Stimulated activated CD4-positive, alpha-beta T cell treated with anti-CD3 and anti-CD28 coated beads, TNF-alpha, amount 100 ng/mL, for 24 hours (primary cell): ENCODE measurements around the gene SAMM50.

Experiments
- DNase-seq, 3 experiments: peaks; one replicate each; pipeline ENCODE4 v3.0.0-alpha.2; 2020; ENCODE audit warnings: low read depth in 3 of 3

Gene SAMM50

DNA sequence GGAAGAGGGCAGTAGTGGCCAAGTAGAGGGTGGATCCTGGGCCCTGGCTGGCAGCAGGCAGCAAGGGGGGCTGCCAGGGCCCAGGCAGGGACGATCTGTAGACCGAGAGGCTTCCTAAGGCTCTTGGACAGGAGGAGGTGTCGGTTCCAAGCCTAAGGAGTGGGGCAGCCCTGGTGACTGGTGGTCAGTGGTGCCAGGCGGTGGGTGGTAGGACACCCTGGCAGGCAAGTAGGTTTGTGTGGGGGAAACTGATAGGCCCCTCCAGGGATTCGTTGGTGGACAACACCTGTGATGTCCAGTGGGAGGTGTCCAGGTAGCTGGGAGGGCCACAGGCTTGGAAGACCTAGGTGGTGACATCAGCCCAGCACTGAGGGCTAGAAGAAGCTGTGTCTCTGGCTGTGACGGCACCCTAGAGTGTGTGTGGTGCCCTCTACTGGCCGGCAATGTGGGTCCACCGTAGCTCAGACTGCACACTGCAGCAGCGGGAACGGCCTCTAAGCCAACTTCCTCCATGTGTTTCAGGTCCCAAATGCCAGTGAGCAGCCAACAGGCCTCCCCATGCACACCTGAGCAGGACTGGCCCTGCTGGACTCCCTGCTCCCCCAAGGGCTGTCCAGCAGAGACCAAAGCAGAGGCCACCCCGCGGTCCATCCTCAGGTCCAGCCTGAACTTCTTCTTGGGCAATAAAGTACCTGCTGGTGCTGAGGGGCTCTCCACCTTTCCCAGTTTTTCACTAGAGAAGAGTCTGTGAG is 9.4 kb upstream of the SAMM50 start:
- DNase-seq = peak; percentile 43 to 70 (median 46)

DNA sequence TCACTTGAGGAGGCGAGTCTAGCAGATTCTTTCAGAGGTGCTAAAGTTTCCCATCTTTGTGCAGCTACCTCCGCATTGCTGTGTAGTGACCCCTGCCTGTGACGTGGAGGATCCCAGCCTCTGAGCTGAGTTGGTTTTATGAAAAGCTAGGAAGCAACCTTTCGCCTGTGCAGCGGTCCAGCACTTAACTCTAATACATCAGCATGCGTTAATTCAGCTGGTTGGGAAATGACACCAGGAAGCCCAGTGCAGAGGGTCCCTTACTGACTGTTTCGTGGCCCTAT is 8.9 kb upstream of the SAMM50 start:
- no peak for DNase-seq

- no peak for DNase-seq
These were observed 6.3 kb upstream of the SAMM50 start for GRCh38 chr22:43948836-43949406.

DNA sequence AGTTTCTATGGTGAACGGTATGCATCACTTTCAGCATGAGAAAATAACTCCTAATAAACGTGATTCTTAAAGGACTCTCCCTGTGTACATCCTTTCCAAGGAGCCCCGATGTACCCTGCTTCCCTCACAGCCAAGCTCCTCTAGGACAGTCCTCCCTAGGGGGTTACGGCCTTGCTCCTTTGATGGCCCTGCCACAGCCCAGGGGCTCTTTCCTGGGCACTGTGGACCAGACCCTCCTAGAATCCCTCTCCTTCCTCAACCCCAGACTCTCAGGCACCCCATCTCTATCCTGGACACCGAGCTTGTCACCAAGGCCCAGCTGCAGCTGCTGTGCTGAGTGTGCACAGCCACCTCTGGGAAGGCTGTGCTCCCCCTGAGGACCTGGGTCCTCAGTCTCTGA is 3.9 kb upstream of the SAMM50 start:
- no peak for DNase-seq

- no peak for DNase-seq
These were observed 3.3 kb upstream of the SAMM50 start for GRCh38 chr22:43951966-43952365.

GRCh38 chr22:43953988-43954785 is 1.1 kb upstream of the SAMM50 start:
- DNase-seq = no peak

DNA sequence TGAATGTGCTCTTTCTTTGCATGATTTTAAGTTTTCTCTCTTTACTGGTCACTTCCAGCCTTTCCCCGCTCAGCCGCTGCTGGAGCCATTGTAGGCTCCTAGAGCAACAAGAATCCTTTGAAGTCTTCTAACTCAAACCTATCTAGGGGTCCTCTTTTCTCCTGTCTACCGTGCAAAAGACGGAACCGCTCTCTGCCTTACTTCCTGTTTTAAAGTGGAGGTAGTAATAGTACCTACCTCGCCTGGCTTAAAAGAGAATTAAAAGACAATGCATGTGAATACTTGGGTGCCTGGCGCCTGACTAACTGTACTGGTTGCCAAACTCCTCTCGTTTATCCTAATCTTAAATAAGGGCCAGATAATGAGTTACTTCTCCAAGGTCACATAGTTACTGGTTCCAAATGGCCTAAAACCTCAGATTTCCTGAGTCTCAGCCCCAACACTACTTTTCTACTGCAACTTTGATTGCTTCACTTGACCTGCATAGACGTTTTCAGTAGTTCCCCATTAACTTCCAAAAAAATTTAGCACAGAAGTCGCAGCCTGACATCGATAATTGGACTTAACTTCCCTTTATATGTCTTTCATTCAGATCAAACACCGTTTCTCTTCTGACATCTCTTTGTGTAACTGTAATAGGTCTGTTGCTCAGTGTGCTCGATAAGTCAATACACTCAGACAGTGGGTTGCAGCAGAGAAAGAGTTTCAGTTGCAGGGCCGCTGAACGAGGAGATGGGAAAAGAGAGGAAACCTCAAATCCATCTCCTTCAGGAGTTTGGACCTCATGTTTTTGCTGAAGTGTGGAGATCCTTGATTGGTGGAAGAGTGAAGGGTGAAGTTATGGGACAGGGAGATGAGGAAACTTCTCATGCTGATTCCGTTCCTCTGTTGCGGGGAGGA is 891 bp downstream of the SAMM50 start:
- DNase-seq = no peak

DNA sequence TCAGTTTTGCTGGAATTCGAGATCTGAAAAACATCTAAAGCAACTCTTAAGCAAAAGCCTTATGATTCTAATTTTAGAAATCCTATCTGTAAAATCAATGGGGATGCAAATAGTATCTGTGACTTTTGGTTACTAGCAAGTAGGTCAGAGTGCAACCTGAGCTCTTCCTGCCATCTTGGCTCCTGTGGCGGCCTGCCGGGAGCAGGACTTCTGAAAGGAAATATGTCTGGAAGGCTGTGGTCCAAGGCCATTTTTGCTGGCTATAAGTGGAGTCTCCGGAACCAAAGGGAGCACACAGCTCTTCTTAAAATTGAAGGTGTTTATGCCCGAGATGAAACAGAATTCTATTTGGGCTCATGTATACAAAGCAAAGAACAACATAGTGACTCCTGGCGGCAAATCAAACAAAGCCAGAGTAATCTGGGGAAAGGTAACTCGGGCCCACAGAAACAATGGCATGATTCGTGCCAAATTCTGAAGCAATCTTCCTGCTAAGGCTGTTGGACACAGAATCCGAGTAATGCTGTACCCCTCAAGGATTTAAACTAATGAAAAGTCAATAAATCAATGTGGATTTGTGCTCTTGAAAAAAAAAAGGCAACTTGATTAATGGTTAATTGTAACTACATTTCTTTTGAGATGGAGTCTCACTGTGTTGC is 1.7 kb downstream of the SAMM50 start:
- no peak for DNase-seq

DNA sequence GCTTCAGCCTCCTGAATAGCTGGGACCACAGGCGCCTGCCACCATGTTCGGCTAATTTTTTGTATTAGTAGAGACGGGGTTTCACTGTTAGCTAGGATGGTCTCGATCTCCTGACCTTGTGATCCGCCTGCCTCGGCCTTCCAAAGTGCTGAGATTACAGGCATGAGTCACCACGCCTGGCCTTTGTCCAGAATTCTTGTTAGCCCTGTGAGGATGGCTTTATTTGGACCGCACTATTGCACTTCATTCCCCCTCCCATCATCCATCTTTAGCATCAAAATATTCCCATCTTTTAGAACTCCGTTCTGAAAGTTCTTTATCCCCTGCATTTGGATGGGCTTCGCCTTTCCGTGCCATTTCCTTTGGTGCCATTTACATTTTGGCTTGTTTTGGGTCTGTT is 2.6 kb downstream of the SAMM50 start:
- DNase-seq = no peak

DNA sequence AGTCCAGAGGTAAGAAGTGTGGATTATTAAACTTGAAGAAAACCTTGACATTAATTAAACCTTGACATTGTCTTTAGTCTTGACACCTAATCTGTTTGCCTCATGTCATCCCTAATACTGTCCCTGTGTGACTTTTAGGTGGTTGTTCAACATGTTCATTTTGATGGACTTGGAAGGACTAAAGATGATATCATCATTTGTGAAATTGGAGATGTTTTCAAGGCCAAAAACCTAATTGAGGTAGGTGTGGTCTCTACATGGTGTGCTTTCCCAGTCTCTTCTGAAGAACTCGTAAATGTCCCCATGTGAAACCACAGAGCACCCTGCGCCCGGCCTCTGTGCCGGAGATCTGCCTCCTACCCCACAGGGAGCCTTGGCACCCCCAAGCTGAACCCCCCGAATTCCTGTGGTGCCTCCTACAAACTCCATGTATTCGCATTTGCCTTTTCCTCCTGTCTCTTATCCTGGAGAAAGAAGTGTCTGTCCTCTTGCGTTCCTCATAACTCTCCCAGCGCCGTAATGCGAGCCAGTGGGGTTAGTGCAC is 9.1 kb downstream of the SAMM50 start:
- no peak for DNase-seq

- no peak for DNase-seq
These were observed 11.8 kb downstream of the SAMM50 start for GRCh38 chr22:43967069-43967468.

GRCh38 chr22:43968614-43969013 is 13.4 kb downstream of the SAMM50 start:
- DNase-seq = no peak

- DNase-seq = no peak
These were observed 14.0 kb downstream of the SAMM50 start for GRCh38 chr22:43969021-43969878.

DNA sequence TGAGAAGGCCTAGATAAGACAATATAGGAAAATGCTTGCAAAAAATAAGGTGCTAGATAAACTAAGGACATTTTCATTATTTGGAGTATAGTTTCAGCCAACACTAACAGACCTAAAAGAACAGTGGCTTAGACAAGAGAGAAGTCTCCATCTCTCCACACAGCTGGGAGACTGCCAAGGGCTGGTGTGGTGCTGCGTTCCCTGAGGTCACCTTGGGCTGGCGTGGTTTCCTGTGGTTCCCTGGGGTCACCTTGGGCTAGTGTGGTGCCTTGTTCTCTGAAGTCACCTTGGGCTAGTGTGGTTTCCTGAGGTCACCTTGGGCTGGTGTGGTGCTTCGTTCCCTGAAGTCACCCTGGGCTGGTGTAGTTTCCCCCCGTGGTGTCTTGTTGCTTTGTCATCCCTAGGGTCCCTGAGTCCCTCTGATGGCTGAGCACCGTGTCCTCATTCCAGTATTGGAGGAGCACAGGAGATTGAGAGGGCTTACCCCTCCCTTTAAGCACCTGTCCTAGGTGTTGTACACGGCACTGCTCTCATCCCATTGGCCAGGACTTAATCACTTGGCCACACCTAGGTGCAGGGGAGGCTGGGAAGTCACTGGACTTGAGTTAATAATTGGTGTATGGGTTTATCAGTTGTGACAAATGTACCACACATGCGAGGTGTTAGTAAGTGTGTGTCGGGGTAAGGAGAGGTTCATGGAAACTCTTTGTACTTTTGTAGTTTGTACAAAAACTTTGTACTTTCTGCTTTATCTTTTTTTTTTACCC is 14.9 kb downstream of the SAMM50 start:
- DNase-seq = no peak

DNA sequence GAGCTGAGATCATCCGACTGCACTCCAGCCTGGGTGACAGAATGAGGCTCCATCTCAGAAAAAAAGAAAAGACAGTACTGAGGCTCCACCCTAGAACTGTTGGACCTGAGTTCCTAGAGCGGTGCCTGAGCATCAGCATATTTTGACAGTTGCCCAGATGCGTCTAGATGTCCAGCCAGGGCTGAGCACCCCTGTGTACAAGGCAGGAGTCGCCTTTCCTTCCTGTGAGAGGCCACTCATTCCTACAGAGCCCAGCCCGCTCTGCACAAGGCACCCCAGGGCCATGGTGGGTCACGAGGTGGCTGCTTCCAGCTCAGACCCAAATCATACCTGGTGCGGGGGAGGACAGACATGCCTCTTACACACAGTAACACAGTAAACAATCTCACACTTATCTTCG is 15.9 kb downstream of the SAMM50 start:
- no peak for DNase-seq

GRCh38 chr22:43972931-43973462 is 17.8 kb downstream of the SAMM50 start:
- DNase-seq = no peak

GRCh38 chr22:43974028-43974545 is 18.8 kb downstream of the SAMM50 start:
- DNase-seq = no peak

GRCh38 chr22:43975041-43975440 is 19.8 kb downstream of the SAMM50 start:
- DNase-seq = no peak
